Activated gamma-delta T cell treated with anti-CD3 and anti-CD28 coated beads, Interleukin-2, amount 50 U/mL, for 16 hours (primary cell): ENCODE results near the gene STRBP.
"Not testable (repeated sequence)": the region's sequence is repeated elsewhere in the genome, so short reads cannot be mapped to it uniquely, and the experiment has no call there.

Experiments used
- DNase-seq: peaks from one replicate; pipeline ENCODE4 v3.0.0-alpha.2; 2020; ENCODE audit warnings: low read depth

The STRBP gene

DNA sequence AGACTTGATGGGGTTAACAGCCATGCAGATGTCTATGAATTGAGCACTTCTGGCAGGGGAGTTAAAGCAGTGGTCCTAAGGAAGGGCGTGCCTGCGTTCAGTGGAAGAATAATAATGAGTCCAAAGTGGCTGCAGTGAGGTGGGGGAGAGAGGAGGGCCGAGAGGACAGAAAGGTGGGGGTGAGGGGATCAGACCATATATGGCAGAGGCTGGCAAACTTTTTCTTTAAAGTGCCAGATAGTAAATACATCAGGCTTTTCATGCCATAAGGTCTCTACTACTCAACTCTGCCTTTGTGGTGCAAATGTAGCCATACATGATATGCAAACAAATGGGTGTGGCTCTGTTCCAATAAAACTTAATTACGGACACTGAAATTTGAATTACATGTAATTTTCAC, 77.1 kb downstream of the STRBP start:
- no peak for DNase-seq

DNA sequence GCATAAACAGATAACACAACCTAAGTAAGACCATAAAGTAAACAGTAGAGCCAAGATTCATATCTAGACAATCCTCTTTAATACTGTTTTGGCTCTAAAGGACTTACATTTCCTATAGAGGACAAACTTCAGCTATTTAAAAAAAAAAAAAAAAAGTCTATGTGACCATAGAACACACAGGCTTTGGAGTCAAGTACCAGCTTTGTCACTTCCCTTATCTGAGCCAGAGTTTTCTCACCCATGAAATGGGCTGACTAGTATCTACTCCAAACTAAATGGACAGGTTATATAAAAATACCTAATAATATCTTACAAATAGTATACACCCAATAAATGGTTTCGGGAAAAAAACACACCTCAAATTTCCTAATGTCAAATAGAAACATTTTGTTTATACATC, 81.3 kb downstream of the STRBP start:
- DNase-seq, result no peak

- DNase-seq, result not testable (repeated sequence)
Measured at GRCh38 chr9:123186029-123186428, 82.4 kb downstream of the STRBP start.

- DNase-seq, result no peak
Measured at GRCh38 chr9:123176949-123177348, 91.4 kb downstream of the STRBP start.

- DNase-seq, result no peak
Measured at GRCh38 chr9:123175854-123176629, 92.3 kb downstream of the STRBP start.

- no peak for DNase-seq
Measured at GRCh38 chr9:123174887-123175518, 93.4 kb downstream of the STRBP start.

DNA sequence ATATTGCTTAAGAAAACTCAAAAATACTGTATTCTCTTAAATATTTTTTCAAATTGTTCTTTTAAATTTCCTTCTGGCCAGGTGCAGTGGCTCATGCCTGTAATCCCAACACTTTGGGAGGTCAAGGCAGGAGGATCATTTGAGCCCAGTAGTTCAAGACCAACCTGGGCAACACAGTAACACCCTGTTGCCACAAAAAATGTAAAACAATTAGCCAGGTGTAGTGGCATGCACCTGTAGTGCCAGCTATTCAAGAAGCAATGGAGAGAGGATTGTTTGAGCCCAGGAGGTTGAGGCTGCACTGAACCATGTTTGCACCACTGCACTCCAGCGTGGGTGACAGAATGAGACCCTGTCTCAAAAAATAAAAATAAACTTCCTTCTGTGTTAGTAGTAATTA, 94.3 kb downstream of the STRBP start:
- DNase-seq, result no peak

DNA sequence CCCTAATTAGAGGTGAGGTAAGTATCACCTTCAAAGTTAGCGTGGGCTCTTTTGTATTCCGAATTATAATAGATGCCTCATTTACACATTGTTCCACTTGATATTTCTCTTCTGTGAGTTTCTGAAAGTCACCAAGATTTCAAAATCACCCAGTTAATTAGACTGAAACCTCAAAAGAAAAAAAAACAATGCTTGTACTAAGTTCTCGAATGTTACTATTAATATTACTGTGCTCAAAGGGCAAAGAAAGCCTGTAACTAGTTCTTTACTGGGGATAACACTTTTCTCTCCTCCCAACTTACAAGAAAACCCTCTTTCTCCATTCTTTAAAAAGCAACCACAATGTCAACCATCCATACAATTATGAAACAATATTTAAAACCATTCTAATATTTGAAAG, 98.5 kb downstream of the STRBP start:
- DNase-seq, result no peak

DNA sequence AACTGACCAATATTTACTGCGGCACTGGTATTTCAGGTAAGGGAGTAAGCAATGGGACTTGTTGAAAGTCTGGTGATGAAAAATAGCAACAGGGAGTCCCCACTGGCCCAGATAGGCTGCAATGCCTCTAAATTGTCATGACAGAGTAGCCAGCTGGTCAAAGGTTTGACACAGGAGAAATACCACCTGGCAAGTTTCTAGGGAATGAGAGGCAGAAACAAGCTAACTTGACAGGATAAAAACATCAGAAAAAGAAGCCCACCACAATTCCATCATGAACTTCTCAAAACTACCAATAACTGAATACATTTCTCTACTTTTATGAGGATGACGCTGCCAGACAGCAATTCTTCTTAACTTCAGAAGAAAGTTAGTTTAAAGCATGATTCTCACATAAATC, 99.8 kb downstream of the STRBP start:
- DNase-seq, result no peak

GRCh38 chr9:123167474-123167873, 100.9 kb downstream of the STRBP start:
- DNase-seq, result no peak

GRCh38 chr9:123165813-123166212, 102.6 kb downstream of the STRBP start:
- no peak for DNase-seq

DNA sequence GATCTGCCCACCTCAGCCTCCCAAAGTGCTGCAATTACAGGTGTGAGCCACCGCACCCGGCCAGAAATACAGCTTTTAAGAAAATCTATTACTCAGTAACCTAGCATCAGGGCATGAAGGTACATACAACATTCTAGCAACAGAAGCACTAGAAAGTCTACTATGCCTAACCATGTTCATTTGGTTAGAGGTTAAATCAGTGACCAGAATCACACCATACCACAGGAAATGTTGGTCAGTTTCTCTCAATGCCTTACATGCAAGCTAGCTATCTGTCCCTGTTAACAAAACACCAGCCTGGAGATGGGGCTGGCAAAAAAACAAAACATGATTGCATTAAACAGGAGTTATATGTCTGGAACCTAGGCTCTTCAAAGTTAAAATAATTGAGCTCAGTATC, 104.1 kb downstream of the STRBP start:
- no peak for DNase-seq

DNA sequence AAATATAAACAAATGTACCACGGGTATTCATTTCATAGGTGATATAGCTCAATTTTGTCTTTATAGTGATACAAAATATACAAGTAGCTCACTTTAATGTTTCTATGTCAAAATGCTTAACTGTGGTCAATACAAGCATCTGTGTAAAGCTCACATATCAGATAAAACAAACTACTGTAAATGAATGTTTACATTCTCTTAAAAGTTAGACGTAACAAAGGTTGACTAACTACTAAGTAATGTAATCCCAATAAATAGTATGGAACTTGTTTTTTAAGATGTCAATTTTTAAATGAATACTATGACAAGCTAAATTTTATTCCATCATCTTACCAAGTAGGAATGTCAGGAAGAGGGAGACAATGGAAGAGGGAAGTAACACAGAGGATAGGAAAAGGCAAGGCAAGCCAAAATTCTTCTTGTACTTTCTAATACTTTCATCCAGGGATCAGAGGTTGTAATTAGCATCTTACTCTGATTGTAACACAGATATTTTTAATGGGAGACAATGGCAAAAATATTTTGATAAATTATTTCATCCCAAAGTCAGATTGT, 105.5 kb downstream of the STRBP start:
- DNase-seq, result no peak

DNA sequence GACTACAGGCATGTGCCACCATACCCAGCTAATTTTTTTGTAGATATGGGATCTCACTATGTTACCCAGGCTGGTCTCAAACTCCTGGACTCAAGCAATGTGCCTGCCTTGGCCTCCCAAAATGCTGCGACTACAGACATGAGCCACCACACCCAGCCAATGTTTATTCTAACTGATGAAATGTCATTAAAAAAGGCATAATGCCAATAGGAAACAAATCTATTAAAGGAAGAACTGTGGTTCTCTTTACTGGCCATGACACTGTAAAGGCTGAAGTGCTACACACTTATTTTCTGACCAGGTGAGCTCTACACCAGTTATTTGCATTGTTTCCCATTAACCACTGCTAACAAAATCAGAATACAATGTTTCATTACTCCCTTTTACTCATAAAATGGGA, 106.0 kb downstream of the STRBP start:
- no peak for DNase-seq

DNA sequence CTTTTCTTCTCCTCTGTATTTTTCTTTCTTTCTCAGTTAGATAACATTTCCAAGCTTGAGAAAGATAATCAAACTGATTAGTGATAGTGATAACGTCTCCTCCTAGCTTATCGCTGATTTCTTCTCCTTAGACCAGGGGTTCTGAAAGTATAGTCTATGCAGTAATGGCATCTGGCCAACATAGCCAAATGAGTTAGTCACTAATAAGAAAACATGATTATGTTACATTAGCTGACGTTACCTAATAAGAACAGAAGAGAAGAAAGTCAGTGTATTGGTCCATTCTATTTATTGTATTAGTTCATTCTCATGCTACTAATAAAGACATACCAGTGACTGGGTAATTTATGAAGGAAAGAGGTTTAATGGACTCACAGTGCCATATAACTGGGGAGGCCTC, 111.2 kb downstream of the STRBP start:
- no peak for DNase-seq

DNA sequence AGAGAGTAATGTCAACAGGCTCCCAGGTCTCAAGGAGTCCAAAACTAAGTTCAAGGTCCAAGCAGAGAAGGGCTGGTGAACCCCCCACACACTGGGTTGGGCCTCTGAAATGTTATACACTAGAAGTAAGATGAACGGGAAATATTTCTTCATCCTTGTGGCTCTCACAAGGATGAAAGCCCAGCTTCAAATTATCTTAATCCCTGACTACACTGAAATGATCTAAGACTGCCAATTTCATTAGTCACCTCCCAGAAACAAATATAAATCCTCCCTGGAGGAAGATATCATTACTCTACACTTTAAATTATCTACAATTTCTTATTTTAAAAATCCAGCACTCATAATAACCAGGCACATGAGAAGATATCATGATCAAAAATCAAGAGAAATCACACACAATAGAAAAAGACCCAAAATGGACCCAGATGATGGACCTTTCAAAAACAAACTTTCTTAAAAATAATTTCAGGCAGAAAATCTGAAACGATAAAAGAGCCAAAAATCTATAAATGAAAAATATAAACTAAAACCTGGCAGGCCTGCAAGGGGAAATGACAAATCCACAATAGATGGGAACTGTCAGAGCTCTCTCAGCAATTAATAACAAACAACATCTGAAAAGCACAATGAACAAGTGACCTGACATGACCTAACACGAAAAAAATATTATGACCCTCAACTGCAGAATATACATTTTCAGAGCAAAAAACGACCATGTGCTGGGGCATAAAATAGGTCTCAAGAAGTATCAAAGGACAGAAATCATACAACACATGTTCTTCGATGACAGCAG, 117.5 kb downstream of the STRBP start:
- no peak for DNase-seq

DNA sequence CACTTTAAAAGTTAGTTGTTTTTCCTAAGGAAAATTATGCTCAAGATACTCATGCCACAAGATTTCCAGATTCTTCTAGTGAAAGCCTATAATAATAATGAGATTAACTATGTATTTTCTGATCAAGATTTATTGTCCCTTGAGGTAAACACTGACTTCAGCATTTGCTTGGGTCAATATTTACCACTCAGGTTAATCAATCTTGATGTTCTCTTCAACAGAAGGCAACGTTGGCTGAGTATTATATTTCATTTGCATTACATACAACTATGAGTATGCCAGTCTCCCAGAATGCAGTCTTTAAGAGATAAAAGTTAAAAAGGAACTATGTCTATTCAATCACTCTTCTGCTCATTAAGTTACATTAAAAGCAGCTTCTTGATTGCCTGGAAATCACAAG, 119.3 kb downstream of the STRBP start:
- DNase-seq, result no peak

DNA sequence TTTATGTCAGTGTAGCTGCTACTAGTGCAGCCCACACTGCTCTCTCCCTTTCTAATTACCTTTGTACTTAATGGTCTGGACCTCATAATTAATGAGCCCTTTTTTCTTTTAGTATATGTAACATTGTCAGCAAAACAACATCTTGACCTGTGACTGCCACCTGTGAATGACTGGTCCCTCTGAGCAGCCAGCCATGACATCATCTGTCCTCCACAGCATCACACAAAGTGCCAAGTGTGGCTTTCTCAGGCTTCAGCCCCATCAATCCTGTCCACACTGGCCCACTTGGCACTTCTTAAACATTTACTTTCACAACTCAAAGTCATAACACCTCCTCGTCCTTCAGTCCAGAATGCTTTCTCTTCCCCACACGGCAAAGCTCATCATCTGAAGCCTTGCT, 130.2 kb downstream of the STRBP start:
- DNase-seq, result no peak

DNA sequence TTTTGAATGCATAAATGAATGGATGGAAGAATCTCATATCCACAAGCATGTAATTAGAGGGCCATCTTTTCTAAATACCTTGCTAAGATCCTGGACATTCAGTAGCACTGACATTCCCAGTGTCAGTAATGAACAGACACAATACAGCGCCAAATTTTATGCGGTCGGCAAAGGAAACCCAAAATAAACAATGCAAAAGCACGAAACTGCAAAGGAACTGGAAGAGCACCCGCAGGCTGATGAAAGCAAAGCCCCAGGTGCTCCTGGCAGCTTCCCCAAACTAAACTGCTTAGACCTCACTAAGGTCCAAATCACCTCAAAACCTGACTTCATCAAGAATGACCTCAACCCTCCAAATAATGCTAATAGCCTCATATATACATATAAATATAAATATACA, 133.0 kb downstream of the STRBP start:
- no peak for DNase-seq

- DNase-seq, result no peak
Measured at GRCh38 chr9:123132696-123133095, 135.7 kb downstream of the STRBP start.

DNA sequence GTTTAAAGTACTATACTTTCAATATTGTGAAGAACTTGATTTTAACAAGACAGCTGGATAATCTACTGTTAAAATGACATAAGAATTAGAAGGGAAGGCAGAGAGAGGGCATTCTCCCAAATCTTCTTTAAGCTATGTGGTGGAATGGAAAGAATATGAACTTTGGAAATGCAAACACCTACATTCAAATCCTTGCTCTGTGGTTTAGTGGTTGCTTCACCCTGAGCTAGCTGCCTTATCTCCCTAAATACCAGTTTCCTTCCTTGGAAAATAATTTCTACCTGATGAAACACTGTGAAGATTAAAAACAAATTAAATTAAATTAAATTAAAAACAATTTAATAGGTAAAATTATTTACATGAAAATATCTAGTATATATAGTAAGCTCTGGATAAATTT, 136.4 kb downstream of the STRBP start:
- DNase-seq, result no peak

- DNase-seq, result no peak
Measured at GRCh38 chr9:123131258-123131657, 137.1 kb downstream of the STRBP start.

- DNase-seq, result no peak
Measured at GRCh38 chr9:123129423-123129822, 139.0 kb downstream of the STRBP start.
